ENCODE results near the gene CAVIN3.

Gene CAVIN3, protein sequence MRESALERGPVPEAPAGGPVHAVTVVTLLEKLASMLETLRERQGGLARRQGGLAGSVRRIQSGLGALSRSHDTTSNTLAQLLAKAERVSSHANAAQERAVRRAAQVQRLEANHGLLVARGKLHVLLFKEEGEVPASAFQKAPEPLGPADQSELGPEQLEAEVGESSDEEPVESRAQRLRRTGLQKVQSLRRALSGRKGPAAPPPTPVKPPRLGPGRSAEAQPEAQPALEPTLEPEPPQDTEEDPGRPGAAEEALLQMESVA

DNA sequence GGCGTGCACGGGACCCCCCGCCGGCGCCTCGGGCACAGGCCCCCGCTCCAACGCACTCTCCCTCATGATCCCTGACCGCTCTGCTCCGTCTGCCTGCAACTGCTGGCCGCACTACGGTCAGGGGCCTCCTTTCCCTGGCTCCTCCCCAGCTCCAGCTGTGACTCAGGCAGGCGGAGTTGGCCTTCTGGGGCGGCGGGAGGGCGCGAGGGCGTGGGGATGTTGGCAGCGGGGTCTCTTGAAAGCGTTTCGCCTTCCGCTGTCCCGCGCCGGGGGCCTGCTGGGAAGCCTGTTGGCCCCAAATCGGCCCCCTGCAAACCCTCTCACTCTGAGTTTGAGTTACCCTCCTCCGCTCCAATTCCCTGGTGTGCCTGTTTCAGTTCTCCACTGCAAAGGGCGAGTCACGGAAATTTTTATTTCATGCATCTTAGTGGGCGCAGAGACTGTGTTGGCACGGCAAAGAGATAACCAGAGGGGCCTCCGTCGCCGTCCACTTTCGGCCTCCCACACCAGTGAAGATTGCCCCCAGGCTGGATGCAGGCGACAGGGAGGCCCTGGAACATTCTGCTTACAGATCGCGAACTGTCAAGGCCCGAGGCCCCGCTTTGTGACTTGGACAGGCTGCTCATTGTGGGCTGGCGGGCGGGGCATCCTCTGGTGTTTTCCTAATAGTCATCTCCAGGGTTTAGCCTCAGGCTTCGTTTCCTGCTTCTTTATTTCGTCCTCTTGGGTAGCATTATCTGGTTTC is at the start of gene CAVIN3:
TSS of gene CAVIN3 (minus strand) at position 91 of the 745 bp plus-strand sequence. CDS start at position 66, 25 bp downstream.
- DNase-seq (ENCODE audit: low spot score), result peak; percentile 86

DNA sequence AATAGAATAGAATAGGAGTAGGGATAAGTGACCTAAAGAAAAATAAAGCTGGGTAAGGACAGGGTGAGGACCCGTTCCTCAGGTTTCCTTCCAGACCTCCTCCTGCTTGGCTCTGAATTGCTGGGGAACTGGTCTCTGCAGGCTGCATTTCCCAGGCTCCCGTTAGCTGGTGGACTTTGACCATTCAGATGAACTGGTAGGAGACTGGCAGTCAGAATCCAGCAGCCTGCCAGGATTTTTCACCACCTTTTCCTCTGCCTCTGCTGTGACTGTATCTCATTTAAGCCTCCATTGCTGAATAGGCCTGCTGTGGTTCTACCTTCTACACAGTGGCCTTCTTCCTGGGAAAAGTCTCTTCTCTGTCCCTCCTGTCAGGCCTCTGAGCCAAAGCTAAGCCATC is 45.4 kb upstream of the CAVIN3 start:
- no peak for DNase-seq (ENCODE audit: low spot score)

DNA sequence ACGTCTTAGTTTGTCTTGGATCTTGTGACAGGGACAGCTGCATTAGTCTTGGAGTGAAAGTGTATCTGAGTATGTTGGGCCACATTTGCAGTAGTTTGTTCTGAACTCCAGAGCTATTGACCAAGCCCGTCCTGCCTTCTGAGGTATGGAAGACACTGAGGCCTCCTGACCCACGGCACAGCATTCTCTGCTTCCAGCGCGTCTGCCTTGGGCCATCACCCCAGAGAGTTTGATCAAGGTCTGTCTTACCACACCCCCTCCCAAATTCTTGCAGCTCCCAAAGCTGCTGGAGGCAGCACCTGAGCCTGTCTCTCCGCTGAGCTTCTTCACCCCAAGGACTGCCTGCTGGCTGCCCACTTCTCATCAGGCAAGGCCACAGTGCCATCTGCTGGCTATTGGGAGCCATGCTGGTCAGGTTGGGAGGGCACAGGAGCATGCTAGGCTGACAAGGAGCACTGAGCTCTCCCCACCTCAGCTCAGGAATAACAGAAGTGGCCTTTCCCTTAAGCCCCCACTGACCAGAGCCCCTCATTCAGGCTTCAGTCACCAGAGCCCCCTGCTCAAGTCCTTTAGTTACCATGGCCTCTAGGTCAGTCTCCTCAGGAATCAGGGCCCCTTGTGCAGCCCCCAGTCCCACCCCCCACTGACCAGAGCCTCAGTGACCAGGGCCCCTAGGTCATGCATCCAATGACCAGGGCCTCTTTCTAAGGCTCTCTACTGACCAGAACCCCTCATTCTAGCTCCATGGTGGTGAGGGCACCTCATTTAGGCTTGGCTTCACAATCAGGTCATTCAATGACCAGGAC is 42.8 kb upstream of the CAVIN3 start:
- DNase-seq (ENCODE audit: low spot score), result peak; percentile 74

DNA sequence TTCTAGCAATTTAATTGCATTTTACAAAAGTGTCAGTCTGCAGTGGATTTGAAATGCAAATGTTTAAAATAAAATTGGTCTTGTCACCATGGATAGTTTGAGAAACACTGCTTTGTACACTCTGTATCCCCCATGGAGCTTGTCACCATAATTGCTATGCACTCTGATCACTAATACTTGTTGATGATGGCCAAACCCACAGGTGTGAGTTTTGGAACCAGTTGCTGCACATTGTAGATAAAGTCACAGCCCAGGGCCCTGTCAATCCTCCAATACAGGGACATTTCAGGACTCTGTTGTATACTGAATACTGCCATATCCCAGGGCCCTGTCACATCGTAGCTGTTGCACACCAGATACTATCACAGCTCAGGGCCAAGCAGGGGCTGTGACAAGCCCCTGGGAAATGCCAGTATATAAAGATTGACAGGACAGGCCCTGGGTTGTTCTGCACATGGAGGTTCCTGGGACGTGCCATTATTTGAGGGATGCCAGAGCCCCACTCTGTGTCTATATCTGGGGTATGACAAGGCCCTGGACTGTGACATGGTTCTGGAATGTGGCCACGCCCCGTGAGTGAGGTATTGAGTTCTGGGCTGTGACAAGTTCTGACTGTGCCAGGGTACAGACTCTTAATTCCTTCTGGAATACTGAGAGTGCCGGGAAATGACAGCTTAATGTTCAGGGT is 42.0 kb upstream of the CAVIN3 start:
- peak; percentile 5 for DNase-seq (ENCODE audit: low spot score)

DNA sequence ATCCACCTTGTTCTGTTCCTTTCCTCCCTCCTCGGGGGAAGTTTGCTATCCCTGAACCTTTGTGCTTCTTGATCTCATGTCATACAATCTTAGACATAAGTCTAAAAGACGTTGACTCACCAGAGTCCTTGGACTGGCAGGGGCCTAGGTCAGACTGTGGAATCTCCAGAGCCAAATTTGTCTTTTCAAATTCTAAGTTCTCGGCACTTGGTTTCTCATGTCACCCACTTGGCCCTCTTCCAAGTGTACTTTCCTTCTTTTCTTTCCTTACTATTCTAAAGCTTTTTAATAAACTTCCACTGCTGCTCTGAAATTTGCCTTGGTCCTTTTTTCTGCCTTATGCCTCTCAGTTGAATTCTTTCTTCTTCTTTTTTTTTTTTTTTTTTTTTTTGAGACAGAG is 39.9 kb upstream of the CAVIN3 start:
- DNase-seq (ENCODE audit: low spot score), result no peak

DNA sequence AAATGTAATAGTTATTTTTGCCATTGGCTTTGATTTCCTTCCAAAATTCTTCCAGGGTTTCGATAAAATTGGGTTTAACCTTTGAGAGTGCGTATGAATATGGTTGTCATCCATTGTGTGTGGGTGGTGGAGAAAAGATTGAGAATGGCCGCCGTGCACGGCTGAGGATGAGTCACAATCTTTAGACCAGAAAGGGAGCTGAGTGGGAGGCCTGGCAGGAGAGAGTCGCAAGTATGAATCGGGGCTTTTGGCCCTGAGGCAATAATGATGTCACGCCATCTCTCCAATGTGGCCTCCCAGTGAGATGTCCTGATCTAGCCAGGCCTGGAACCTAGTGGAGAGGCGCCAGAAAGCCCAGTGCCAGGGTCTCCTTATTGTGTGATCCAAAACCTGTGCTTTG is 36.9 kb upstream of the CAVIN3 start:
- DNase-seq (ENCODE audit: low spot score), result peak; percentile 81

DNA sequence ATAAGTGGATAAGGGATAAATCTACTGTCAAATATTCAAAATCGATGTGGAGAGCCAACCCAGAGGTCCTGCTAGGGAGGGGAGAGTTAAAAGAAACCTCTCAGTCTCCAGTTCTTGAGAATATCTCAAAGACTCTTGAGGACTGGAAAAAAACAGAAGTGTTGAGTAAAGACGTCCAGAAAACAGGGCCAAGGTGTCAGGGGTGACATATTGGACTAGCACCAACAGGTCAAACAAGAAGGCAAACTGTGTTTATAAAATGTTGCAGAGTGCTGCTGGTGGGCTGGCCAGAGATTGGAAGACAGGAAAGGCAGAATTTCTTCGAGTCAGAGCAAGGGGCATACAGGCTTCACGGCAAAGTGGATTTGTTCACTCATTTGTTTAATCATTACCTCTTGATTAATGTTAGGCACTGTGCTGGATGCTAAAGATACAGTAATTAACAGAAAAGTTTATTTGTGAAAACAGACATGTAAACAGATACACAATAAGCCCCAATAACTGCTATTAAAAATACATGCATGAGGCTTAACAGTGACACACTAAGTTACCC is 36.3 kb upstream of the CAVIN3 start:
- DNase-seq (ENCODE audit: low spot score), result no peak

DNA sequence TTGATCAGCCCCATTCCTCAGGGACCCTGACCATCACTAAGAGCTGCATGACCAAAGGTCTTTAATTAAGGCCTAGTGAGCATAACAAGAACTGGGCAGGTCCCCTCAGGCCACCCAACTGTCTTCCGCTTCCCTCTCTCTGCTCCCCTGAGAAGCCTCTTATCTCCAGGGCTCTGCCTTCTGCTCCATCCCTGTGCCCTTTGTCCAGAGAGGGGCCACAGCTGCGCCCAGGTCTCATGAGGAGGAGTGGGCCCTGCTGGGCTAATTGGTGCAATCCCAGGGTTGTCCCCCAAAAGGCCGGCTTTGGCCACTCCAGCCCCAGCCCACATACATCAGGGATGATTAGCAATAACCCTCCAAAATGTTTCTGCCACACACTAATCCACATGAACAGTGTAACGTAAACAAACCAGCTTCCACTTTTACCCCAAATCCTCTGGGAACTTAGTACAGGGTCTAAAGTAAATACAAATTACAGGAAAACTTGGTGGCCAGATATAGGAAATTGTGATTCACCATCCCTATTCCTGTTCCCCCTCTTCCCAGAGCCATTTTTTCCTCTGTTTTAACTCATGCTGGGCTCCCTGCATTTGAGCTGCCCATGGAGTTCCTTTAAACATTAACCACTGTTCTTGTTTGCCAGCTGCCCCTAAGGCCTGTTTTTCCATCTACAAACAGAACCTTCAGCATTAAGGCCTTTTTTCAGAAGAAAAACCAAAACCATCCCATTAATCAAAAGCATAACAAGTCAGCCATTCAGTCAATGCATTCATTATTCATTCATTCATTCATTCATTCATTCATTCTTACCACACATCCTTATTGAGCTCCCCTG is 34.6 kb upstream of the CAVIN3 start:
- no peak for DNase-seq (ENCODE audit: low spot score)

DNA sequence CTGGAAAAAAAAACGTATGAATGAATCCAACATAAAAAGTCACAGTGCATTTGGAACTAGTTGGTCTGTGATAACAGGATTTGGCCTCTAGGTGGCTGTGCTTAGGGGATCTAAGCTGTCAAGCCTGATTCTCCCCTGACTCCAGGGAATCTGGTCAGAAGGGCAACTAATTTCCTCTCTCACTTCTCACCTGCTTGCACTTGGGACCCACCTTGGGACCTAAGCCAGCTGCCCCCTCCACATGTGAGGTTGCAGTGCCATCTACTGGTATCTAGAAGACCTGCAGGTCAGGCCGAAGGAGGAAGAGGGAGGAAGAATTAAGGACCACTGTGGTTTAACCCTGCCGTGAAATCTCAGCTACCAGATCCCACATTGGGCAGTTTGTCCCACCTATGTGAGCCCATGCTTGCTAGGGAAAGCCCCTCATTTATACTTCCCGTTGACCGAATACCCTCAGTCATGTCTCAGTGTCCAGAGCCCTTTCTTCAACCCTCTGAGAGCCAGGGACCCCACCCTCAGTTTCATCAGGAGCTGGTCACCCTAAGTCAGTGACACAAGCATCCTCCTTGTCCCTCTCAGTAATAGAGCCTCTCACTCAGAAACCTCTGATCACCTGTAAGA is 33.2 kb upstream of the CAVIN3 start:
- DNase-seq (ENCODE audit: low spot score), result peak; percentile 56

DNA sequence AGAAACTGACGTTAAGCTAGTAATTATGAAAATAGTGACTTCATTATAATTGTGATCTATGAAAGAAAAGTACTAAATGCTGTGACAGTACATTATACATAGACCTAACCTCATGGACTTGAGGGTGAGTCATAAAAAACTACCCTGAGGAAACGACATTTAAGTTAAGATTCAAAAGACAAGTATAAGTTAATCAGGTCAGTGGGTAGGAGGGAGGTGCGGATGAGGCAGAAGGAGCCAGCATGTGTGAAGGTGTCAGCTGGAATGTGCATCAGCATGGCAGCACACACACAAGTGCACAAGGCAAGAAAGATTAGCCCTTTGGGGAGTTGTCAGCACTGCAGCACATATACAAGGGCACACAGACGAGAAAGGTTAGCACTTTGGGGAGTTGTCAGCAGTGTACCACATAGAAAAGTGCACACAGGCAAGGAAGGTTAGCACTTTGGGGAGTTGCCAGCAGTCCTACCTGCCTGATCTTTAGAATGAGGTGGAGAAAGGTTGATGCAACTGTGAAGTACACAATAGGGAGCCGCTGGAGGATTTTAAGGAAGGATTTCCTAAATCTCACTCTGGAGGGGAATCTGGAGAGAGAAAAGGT is 31.6 kb upstream of the CAVIN3 start:
- no peak for DNase-seq (ENCODE audit: low spot score)

DNA sequence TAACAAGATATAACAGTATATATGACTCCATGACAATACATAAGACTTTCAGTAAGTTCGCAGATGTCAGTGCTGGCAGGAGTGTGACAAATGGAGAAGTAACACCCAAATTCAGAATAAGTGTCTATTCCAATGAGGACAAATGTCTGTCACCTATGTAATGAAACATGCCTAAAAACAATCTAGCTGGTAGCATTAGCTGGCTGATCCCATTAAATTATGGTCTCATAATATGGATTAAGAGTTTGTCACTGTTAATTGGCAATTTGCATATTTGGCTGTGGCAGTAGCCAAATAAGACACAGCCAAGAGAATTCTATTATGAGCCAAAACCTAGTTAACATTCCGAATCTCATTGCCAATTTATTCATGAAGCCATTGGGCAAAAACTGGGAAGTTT is 30.2 kb upstream of the CAVIN3 start:
- DNase-seq (ENCODE audit: low spot score), result no peak

DNA sequence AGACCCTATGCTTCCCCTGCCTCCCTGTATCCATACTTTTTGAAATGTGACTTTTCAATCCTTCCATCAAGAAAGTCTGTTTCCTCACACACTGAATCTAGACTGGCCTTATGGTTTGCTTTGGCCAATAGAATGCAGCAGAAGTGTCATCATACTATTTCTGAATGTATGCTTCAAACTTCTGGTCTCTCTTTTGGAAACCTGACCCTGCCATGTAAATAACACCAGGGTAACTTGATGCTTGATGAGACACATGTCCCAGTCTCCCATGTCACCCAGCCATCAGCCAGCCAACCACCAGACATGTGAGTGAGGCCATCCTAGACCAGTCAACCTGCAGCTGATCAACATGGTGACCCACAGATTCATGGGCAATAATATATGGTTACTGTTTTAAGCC is 29.7 kb upstream of the CAVIN3 start:
- no peak for DNase-seq (ENCODE audit: low spot score)

DNA sequence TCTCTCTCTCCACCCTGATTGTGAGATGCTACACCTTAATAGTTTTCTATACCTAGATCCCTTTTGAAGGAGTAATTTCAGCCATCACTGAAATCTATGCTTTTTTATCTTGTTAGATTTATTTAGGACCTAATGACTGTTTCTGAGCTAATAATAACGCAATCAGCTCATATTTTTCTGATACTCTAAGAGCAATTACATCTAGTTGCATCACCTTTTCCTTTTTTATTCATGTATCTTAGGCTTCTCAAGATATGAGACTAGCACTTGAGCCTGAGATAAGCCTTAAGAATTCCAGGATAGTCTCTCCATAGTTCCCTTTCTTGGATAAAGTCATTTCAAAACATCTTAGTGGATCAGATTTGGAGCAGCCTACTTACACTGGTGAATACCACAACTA is 25.1 kb upstream of the CAVIN3 start:
- DNase-seq (ENCODE audit: low spot score), result no peak

DNA sequence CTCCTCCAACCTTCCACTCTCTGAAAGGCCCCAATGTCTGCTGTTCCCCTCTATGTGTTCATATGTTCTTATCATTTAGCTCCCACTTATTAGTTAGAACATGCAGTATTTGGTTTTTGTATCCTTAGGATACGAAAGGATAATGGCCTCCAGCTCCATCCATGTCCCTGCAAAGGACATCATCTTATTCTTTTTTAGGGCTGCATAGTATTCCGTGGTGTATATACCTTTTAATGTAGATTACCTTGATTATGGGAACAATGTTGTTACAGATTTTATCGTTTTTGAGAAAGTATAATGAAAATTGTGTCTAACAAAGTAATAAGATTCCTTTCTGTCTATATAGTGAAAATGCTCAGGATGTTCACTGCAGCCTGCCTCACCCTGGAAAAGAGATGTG is 16.0 kb upstream of the CAVIN3 start:
- no peak for DNase-seq (ENCODE audit: low spot score)

DNA sequence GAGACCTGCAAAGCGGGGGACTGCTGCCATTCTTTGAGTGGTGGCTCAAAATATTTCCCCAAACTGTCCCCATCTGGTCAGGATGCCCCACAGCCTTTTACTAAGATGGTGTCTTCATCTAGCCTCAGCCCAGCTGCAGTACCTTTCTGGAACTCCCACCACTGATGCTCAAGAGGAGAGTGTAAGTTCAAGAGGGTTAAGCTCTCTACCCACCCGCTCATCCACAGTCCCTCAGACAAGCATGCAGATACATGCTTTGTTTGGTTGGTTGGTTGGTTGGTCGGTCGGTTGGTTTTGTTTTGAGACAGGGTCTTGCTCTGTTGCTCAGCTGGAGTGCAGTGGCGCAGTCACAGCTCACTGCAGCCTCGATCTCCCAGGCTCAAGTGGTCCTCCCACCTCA is 14.5 kb upstream of the CAVIN3 start:
- no peak for DNase-seq (ENCODE audit: low spot score)

DNA sequence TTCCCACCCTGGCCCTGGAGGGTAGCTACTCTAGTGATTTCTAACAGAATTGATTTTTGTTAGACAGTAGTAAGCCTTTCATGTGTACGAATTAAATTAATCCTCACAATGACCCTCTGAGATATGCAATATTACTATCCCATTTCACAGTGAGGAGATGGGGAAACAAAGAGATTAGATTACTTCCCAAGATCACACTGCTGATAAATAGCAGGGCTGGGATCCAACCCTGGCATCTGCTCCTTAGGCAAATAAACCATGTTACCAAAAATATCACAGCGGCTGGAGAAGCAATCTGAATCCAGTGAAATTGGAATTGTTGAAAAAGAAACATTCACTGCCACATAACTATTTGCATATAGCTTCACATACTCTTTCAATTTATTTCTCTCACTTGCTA is 12.8 kb upstream of the CAVIN3 start:
- DNase-seq (ENCODE audit: low spot score), result no peak

DNA sequence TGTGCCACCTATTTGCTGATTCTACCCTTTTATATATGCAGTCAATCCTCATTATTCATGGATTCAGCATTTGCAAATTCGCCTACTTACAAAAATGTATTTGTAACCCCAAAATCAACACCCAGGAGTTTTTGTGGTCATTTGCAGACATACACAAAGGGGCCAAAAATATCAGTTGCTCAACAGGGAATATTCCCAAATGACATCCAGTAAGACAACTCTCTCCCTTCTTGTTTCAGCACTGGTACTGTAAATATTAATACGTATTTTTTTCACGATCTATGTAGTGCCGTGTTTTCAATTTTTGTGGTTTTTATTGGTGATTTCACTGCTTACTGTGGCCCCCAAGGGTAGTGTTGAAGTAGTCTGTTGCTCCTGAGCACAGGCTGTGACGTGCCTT is 11.8 kb upstream of the CAVIN3 start:
- no peak for DNase-seq (ENCODE audit: low spot score)

DNA sequence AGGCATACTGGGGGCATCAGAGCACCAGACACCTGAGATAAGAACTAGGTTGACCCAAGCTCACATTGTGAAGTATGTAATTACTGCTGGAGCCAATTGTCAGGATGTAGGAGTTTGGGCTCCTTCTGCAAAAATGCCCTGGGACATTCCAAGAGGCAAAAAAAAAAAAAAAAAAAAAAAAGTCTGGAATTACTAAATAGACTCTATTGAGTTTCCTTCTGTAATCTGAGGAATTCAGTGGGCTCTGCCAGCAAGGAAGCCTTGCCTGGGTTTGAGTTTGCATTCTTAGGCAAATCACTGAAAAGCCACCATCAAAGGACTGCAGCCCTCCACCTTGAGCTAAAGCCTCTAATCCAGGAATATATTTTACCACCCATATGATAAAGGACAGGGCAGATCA is 8.0 kb upstream of the CAVIN3 start:
- DNase-seq (ENCODE audit: low spot score), result no peak

DNA sequence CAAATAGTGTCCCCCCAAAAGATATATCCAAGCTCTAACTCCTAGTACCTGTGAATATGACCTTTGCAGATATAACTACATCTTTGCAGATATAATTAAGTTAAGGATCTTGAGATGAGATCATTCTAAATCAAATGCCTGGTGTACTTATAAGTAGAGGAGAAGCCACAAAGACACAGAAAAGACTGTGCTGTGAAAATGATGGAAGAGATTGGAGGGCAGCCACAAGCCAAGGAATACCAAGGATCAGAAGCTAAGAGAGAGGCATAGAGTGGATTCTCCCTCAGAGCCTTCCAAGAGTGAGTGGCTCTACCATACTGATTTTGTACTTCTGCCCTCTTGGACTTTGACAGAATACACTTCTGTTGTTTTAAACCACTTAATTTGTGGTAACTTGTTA is 7.5 kb upstream of the CAVIN3 start:
- DNase-seq (ENCODE audit: low spot score), result no peak

DNA sequence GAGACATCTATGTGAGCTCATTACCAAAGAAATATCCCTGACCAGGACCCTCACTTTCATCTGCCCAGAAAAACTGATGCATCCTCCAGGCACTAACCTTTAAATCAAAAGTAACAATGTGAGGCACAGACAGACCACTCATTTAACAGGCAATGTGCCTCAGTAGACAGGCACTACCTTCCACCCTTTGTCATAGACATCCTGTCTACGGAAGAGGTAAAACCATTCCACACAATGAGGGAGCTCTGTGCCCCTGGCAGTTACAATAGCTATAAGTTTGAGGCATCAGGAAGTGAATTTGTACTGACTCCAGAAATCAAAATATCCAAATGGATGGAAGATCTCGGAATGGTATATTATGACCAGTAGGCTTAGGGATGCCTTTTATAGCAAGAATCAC is 6.7 kb upstream of the CAVIN3 start:
- no peak for DNase-seq (ENCODE audit: low spot score)

All from RKO (cell line).